Hepatocyte (in vitro differentiated cells): ENCODE data around the gene TMEM175.

Source experiments
- EZH2phosphoT487 ChIP-seq: fragments of 200-600 bp; sonication (generic); IDR thresholded peaks from one replicate; pipeline ENCODE4 v1.6.1; 2018; ENCODE audit warnings: antibody characterized with exemption, mild to moderate bottlenecking, low read depth, moderate library complexity; ENCODE audit not compliant: unreplicated experiment, severe bottlenecking
- TF ChIP-seq, protein P1 (sequence below): fragments of 200-600 bp; sonication (generic); IDR thresholded peaks from 2 replicates; pipeline ENCODE4 v1.5.1; 2016; ENCODE audit warnings: antibody characterized with exemption, mild to moderate bottlenecking; ENCODE audit not compliant: poor library complexity

DNA sequence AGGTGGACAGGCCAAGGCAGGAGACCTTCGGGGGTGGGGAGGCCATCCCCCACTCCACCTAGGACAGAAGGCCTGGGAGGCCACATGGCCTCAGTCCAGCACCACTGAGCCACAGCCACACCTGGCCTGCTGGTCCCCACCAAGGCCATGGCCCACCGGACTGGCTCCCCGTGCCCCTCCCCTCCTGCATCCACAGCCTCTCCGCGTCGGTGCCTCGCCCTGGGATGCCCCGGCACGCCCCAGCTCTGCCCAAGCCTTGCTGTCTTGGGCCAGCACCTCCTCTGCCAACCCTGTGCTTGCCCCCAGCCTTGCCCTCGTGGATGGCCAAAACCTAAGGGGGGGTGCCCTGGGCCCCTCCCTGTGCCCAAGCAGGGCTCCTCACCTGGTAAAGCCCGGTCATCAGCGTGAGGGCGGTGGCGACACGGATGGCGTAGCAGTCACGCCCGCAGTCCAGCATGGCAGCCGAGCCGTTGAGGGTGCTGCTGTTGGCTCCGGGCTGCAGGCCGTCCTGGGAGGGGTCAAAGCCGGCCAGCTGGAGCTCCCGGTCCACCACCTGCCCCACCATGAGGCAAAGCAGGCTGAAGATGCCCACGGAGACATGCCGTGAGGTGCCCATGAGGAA, 58.6 kb downstream of the TMEM175 start:
- TF ChIP-seq, protein P1, sequence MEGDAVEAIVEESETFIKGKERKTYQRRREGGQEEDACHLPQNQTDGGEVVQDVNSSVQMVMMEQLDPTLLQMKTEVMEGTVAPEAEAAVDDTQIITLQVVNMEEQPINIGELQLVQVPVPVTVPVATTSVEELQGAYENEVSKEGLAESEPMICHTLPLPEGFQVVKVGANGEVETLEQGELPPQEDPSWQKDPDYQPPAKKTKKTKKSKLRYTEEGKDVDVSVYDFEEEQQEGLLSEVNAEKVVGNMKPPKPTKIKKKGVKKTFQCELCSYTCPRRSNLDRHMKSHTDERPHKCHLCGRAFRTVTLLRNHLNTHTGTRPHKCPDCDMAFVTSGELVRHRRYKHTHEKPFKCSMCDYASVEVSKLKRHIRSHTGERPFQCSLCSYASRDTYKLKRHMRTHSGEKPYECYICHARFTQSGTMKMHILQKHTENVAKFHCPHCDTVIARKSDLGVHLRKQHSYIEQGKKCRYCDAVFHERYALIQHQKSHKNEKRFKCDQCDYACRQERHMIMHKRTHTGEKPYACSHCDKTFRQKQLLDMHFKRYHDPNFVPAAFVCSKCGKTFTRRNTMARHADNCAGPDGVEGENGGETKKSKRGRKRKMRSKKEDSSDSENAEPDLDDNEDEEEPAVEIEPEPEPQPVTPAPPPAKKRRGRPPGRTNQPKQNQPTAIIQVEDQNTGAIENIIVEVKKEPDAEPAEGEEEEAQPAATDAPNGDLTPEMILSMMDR, result no peak
- no peak for TF ChIP-seq EZH2phosphoT487
